LoVo (cell line): ENCODE results near the gene PDE6A.

ENCODE experiments used
- DNase-seq: peaks from one replicate; pipeline ENCODE4 v3.0.0-alpha.2; 2016; ENCODE audit warnings: low spot score

PDE6A gene

DNA sequence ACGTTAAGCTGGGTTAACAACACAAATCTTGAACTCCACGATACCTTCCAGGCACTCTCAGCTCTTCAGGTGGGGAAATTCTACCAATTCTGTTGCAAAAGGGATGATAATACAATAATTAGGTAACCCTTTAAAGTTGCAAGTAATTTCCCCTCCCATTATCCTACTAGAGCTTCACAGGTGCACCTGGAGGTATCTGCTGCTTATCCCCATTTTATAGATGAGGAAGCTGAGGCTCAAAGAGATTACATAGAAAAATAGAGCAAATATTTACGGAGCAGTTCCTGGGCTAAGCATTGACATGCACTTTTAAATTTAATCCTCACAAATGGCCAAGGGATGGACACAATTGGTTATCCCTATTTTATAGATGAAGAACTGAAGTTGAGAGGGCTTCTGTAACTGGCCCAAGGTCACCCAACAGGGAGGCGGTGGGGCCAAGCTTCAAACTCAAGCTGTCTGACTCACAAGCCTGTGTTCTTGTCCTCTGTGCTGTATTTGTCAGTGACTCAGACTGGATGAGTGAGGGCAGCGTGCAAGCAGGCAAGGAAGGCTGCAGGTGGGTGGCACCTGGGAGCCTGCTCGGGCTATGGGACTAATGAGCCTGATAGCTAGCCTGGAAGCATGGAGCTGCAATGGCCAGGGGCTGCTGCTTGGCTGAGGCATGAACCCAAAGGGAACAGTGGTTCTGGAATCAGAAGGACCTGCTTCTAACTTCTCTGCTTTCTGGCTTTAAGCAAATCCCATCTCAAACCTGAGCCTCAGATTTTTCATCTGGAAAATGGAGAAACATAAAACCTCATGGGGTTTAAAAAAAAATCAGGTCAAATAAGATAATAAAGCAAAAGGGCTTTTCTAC, 105.5 kb downstream of the PDE6A start:
- no peak for DNase-seq

DNA sequence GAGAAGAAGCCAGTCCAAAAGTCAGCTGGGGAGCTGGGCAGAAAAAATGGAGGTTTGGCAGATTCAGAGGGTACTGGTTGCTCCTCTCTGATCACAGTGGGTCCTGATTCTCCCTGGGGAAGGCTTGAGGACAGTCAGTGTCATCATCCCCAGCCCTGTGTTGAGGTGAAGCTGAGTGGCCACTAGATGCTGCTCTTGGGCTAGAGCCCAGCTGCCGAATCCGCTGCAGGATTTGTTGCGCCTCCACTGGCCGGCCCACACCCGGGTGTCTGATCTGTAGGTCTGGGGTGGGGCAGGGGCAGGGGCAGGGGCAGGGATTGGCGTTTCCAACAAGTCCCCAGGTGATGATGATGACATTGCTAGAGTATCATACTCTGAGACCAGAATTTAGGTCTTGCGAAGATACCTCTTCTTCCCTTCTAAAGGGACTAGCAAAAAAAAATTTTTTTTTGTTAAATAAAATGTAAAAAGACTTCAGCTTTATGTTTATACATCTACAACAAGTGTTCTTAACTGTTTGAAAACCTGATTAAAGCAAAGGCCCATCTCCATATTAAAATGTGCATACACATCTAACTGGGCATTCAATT, 106.8 kb downstream of the PDE6A start:
- DNase-seq: no peak

DNA sequence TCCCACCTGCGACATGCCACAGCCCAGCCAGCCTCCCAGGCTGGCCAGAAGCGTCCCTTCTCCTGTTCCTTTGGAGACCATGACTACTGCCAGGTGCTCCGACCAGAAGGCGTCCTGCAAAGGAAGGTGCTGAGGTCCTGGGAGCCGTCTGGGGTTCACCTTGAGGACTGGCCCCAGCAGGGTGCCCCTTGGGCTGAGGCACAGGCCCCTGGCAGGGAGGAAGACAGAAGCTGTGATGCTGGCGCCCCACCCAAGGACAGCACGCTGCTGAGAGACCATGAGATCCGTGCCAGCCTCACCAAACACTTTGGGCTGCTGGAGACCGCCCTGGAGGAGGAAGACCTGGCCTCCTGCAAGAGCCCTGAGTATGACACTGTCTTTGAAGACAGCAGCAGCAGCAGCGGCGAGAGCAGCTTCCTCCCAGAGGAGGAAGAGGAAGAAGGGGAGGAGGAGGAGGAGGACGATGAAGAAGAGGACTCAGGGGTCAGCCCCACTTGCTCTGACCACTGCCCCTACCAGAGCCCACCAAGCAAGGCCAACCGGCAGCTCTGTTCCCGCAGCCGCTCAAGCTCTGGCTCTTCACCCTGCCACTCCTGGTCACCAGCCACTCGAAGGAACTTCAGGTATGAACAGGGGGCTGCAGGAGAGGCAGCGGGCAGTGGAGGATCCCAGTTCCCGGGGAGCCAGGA, 108.0 kb downstream of the PDE6A start:
- no peak for DNase-seq

DNA sequence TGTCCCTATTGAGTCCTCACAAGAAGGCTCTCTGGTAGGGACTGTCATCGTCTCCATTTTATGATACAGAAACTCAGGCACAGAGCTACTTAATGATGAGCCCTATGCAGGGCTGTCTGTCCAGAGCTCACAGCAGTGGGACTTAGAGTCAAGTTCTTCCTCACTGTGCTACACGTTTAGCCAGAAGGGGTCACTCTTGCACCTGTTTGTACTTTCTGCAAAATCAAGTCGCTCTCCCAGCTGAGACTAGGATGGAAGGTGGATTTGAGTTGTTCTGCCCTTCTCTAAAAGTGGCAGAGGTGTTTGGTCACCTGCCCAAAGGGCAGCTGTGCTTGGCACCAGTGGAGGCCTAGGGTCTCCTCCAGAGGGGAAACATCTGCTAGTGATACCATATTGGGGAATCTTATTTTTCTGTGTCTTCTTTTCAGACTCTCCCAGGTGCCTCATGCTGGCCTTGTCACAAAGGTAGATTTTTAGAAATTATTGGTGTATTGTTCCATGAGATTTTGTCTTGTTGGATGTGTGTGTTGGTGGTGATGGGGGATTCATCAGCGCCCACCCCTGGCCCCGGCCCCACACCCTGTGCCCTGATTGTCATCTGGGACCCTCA, 110.2 kb downstream of the PDE6A start:
- peak; percentile 32 for DNase-seq

DNA sequence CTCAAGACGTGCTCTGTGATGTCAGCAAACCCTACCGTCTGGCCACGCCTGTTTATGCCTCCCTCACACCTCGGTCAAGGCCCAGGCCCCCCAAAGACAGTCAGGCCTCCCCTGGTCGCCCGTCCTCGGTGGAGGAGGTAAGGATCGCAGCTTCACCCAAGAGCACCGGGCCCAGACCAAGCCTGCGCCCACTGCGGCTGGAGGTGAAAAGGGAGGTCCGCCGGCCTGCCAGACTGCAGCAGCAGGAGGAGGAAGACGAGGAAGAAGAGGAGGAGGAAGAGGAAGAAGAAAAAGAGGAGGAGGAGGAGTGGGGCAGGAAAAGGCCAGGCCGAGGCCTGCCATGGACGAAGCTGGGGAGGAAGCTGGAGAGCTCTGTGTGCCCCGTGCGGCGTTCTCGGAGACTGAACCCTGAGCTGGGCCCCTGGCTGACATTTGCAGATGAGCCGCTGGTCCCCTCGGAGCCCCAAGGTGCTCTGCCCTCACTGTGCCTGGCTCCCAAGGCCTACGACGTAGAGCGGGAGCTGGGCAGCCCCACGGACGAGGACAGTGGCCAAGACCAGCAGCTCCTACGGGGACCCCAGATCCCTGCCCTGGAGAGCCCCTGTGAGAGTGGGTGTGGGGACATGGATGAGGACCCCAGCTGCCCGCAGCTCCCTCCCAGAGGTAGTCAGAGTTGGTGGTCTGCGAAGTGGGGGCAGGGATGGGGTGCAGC, 111.3 kb downstream of the PDE6A start:
- no peak for DNase-seq

DNA sequence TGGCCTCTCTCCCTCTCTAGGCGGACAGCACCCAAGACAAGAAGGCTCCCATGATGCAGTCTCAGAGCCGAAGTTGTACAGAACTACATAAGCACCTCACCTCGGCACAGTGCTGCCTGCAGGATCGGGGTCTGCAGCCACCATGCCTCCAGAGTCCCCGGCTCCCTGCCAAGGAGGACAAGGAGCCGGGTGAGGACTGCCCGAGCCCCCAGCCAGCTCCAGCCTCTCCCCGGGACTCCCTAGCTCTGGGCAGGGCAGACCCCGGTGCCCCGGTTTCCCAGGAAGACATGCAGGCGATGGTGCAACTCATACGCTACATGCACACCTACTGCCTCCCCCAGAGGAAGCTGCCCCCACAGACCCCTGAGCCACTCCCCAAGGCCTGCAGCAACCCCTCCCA, 112.0 kb downstream of the PDE6A start:
- no peak for DNase-seq

DNA sequence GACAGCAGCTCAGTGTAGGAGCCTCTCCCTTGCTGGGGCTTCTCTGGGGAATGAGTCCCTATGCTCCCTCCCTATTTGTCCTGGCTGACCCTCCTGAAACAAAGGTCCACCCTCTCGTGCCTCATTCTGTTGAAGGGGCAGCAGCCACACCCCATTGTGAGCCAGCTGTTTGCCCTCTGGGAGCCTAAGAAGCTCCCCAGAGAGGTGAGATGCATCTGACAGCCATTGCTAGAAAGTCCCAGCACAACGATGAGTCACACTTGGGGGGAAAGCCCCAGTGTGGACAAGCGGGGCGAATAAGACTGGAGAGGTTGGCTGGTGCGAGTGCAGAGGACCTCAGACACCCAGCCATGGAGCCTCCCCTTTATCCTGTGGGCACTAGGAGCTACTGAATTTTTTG, 113.1 kb downstream of the PDE6A start:
- DNase-seq: no peak

DNA sequence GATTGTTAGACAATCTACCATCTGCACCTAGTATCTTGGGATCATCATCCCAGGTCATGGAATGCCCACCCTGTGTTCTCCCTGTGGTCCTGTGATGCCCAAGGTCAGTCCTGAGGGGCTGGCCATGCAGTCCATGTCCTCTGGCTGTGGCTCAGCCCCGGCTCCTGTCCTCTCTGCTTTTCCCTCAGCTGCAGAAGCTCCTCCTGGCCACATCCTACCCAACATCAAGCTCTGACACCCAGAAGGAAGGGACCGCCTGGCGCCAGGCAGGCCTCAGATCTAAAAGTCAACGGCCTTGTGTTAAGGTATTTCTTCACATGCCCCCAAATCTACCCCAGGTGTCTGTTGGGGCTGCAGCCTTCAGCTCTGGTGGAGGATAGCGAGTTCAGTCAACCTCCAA, 114.0 kb downstream of the PDE6A start:
- no peak for DNase-seq

DNA sequence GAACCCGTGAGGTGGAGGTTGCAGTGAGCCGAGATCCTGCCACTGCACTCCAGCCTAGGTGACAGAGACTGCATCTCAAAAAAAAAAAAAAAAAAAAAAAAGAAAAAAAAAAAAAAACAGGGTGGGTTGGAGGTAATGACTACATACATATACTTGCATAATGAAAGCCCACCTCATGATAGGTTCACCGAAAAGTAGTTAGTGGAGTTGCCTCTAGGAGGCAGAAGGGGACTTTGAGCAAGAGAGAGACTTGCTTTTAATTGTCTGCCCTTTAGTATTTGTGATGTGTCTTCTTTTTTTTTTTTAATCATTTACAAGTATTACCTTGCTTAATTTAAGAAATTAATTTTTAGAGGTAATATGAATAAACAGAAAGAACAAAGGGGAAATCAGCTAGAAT, 114.6 kb downstream of the PDE6A start:
- DNase-seq: no peak

DNA sequence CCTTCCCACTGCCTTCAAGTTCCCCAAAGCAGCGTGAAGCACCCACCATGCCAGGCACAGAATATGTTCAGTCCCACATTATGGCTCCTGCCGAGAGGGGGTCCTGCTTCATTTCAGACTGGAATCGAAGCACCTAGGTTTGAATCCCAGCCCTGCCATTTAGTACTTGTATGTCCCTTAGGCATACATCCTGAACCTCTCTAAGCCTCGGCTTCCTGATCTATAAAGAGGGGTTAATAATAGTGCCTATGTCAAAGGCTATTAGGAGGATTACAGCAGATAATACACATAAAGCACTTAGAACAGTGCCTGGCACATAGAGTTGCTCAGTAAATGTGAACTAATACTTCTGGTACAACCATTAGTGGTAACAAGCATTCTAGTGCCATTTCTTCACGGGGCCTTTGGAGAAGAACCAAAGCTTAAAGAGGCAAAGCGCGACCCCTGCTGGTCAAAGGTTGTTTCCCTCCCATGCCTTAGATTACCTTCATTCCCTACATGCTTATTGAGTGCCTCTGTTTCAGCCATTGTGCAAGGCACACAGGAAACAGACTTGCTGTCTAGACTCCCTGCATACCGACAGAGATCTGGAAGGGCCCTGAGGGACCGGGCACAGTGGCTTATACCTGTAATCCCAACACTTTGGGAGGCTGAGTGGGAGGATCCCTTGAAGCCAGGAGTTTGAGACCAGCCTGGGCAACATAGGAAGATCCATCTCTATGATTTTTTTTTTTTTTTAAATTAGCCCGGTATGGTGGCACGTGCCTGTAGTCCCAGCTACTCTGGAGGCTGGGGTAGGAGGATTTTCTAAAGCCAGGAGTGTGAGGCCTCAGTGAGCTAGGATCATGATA, 116.2 kb downstream of the PDE6A start:
- peak; percentile 82 for DNase-seq

DNA sequence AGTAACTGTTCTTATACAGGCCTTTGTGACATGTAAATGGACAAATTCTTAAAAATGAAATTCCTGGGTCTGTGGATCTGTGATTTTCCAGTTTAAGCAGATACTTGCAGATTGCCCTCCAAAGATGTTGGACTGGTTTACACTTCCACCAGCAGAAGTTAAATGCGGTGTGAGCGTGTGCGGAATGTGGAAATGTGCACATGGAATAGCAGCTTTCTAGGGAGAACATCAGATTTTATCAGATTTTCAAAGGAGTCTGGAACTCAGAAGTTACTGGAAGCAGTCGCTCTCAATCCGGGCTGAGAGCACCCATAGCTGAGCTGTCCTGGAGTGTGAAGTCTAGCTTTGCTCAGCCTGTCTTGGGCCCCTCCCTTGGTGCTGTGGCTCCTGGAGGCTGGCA, 117.0 kb downstream of the PDE6A start:
- no peak for DNase-seq

DNA sequence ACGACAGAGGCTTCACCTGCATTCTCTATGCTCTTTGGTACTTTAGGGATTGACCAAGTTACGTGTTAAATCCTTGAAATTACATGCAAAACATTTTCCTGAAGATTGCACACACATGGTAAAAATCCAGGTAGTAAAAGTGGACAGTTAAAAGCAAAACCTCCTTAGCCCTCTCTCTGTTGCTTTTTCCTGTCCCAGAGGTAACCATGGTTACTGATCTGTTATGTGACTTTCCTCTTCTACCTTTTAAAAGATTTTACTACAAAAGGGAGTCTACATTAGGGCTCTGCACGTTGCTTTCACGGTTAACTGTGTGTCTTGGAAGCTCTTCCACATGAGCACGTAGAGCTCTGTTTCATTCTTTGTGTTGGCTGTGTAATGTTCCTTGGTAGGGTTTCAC, 117.5 kb downstream of the PDE6A start:
- DNase-seq: no peak

DNA sequence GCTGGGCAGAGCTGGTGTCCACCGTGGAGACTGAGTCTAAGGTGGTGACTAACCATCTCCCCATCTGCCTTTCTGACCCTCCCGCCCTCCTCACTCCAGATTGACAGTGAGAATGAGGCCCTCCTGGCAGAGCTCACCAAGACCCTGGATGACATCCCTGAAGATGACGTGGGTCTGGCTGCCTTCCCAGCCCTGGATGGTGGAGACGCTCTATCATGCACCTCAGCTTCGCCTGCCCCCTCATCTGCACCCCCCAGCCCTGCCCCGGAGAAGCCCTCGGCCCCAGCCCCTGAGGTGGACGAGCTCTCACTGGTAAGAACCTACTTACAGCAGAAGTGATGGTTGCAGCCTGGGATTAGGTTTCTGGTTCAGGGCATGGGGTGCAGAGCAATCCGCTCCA, 118.0 kb downstream of the PDE6A start:
- no peak for DNase-seq

DNA sequence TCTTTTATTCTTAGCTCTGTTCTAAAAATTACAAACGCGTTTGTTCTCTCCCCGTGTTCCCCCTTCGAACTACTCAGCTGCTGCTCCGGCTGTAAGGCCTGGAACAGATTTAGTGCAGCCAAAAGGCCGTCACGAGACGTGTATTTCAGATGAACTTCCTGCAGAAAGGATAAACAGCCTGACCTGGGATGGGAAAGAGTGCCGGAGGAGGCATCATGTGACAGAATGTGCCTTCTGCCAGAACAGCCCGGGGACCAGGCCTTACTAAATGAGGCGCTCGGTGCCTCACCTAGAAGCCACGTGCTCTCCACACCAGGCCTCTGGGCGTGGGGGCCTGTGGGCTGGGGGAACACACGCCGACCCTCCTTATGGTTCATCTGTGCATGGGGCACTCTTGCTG, 119.7 kb downstream of the PDE6A start:
- DNase-seq: no peak

DNA sequence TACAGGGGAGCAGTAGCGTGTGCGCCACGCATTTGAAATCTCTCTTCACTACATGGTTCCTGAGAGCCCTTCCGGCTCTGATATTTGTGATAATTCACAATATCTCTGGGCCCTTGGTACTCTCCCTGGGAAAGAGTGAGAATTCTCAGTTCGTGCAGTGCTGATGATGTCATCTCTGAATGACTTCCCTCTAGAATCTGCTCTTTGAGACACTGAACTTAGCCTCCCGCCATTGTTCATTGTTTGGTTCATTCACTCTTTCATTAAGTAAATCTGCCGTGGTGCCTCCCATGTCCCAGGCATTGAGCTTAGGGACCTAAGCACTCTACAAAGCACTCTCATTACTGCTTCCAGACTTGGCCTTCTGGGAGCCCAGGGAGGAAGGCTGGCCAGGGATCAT, 120.5 kb downstream of the PDE6A start:
- DNase-seq: no peak

DNA sequence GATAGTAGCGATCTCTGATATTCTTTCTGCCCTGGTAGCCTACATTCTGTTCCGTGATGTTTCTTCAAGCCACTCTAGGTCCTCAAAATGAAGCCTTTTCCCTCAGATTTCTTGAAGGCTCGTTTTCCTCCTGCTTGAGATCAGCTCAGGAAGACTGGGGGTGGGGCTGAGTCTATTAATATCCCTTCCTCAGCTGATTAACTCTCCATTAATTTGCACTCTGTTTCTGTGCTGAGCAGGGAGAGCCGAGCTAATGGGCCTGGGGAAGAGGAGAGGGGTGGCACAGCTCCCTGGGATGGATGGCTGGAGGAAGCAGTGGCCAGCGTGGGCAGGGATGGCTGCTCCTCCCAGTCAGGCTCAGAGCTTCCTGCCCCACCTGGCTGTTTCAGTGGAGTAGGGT, 121.2 kb downstream of the PDE6A start:
- DNase-seq: no peak

DNA sequence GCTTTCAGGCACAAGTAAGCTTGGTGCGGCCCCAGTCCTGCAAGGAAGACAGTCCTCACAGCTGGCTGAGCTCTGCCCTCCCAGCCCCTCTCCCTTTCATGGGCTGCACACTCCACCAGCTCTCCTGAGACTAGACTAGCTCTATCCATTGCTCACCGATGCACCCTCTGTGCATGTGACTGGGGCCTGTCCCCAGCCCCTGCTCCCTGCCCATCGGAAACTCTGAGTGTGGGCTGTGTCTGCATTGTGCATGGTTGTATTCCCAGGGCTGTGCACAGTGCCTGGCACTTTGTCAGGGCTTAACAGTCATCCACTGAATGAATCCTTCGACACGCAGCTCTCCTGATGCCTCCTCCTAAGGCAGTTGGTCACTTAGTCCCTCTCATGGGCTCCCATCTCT, 122.3 kb downstream of the PDE6A start:
- no peak for DNase-seq

DNA sequence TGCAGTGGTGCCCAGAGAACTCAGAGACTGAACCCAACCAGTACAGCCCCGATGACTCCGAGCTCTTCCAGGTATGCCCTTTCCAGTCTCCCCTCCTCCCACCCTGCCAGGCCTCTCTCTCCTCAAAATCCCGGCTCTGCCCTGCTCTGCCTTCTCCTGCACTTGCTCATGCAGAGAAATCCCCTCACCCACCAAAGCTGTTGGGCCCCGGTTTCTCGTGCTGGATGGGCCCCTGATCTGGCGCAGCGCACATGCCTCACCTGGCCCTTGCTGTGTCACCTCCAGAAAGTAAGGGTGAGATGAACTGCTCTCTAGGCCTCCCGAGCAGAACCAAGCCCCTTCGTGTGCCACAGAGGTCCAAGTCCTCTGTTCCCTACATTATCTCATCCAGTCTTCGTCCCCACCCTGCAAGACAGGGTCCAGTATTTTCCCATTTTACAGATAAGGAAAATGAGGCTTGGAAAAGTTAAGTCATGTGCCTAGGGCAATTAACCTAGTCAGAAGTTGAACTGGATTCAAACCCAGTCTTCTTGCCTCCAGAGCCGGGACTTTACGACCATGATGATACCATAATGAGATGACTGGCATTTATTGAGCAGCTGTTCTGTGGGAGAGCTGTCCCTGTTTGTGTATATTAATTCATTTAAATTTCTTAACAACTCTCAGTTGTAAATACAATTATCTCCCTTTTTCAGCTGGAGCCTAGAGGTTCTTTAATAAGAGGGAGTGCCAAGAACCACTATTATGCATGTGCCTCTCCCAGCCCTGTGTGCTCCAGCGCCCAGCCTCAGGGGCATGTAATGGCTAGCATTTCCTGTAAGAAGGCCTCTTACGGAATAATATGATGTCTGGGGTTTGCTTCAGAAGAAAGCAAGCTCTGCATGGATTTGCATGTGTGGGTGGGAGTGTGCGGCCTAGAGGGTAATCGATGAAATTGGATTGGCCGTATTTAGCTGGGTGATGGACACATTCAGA, 123.8 kb downstream of the PDE6A start:
- DNase-seq: no peak

DNA sequence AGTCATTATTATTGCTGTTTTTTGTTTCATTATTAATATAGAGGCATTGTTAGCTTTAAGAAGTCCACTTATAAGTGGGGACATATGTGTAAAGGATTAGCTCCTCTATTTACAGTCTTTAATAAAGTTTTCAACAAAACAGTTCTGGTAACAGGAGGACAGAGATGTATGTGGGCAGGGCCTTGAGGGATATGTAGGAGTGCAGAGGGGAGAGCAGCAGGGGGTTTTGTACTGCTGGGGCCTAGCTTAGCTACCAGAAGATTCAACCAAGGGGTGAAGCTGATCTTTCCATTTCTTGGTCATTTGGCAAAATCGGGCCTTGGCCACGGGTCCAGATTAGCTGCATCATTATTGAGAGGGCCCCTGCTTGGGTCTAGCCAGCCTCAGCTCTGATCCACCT, 124.6 kb downstream of the PDE6A start:
- DNase-seq: no peak

DNA sequence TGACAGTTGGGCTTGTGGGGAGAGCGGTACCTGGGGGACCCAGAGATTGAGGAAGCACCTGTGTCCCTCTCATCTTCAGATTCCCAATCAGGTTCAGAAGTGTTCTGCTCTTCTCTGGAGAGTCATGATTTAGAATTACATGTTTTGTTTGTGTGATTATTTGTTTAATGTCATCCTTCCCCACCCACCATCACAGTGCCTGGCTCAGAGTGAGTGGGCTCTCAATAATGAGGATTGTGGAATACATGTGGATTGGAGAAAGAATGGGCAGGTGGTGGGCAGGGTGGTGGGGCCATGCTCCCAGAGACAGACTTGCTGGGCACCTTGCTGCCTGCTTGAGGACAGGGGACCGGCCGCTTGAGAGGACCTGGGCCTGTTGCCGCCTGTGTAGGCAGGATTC, 126.5 kb downstream of the PDE6A start:
- no peak for DNase-seq
